ENCODE measurements around the gene MAMLD1. TPM values are rescaled to one million over a fixed set of nuclear protein-coding genes. Genes with fewer than 3 reads are reported as not detected.

The MAMLD1 gene
- total RNA-seq, 2 experiments from 2014 or later, result 1.7 to 1.8 TPM

- CTCF ChIA-PET, result no interaction called here
- no peak overlapping the region for H3K27ac Mint-ChIP-seq
- H3K9me3 Mint-ChIP-seq, result no peaks in the 10 kb centered on the region
- intact Hi-C loops (cut with micrococcal nuclease), result no loop called here
- no peak for DNase-seq
- H3K27me3 Mint-ChIP-seq (ENCODE audit: low read depth), result no peaks in the 10 kb centered on the region
- H3K4me3 Mint-ChIP-seq, result no peak overlapping the region
- no peaks in the 10 kb centered on the region for H3K36me3 Mint-ChIP-seq (ENCODE audit: low read depth)
- H3K4me1 Mint-ChIP-seq (ENCODE audit: low read depth), result no peaks in the 10 kb centered on the region
Observed at GRCh38 chrX:150513544-150513943, 150.4 kb downstream of the MAMLD1 start.

- H3K27me3 Mint-ChIP-seq (ENCODE audit: low read depth), result no peaks in the 10 kb centered on the region
- no peaks in the 10 kb centered on the region for H3K4me1 Mint-ChIP-seq (ENCODE audit: low read depth)
- H3K36me3 Mint-ChIP-seq (ENCODE audit: low read depth), result no peaks in the 10 kb centered on the region
- no peak overlapping the region for H3K4me3 Mint-ChIP-seq
- no peaks in the 10 kb centered on the region for H3K9me3 Mint-ChIP-seq
- no peak for DNase-seq
- CTCF ChIA-PET, result no interaction called here
- intact Hi-C loops (cut with micrococcal nuclease), result no loop called here
- H3K27ac Mint-ChIP-seq, result no peak overlapping the region
Observed at GRCh38 chrX:150514462-150514861, 151.3 kb downstream of the MAMLD1 start.

GRCh38 chrX:150515801-150516200, 152.7 kb downstream of the MAMLD1 start:
- H3K4me1 Mint-ChIP-seq (ENCODE audit: low read depth), result no peaks in the 10 kb centered on the region
- H3K9me3 Mint-ChIP-seq, result no peaks in the 10 kb centered on the region
- H3K27me3 Mint-ChIP-seq (ENCODE audit: low read depth), result no peaks in the 10 kb centered on the region
- CTCF ChIA-PET, result no interaction called here
- no peak overlapping the region for H3K27ac Mint-ChIP-seq
- no peak for DNase-seq
- no peak overlapping the region for H3K4me3 Mint-ChIP-seq
- H3K36me3 Mint-ChIP-seq (ENCODE audit: low read depth), result no peaks in the 10 kb centered on the region
- intact Hi-C loops (cut with micrococcal nuclease), result no loop called here

- intact Hi-C loops (cut with micrococcal nuclease), result no loop called here
- Mint-ChIP-seq H3K36me3 (ENCODE audit: low read depth) (no peaks in the 10 kb centered on the region), H3K4me1 (ENCODE audit: low read depth) (no peaks in the 10 kb centered on the region), H3K4me3 (no peak overlapping the region), H3K9me3 (no peaks in the 10 kb centered on the region), H3K27me3 (ENCODE audit: low read depth) (no peaks in the 10 kb centered on the region), H3K27ac (no peak overlapping the region)
- CTCF ChIA-PET, result no interaction called here
- DNase-seq, result no peak
Observed at GRCh38 chrX:150517303-150517910, 154.3 kb downstream of the MAMLD1 start.

GRCh38 chrX:150522494-150522893, 159.4 kb downstream of the MAMLD1 start:
- Mint-ChIP-seq H3K4me1 (ENCODE audit: low read depth) (no peaks in the 10 kb centered on the region), H3K9me3 (no peaks in the 10 kb centered on the region), H3K36me3 (ENCODE audit: low read depth) (no peaks in the 10 kb centered on the region), H3K27ac (no peak overlapping the region), H3K4me3 (no peak overlapping the region), H3K27me3 (ENCODE audit: low read depth) (no peaks in the 10 kb centered on the region)
- CTCF ChIA-PET, result interaction anchor here (0.6 kb wide), 1 partner anchor 195 kb away, joined by 5 read pairs; no protein-coding TSS in a partner anchor
- DNase-seq, result no peak
- intact Hi-C loops (cut with micrococcal nuclease), result no loop called here

- intact Hi-C loops (cut with micrococcal nuclease), result no loop called here
- CTCF ChIA-PET, result no interaction called here
- no peak overlapping the region for H3K27ac Mint-ChIP-seq
Observed at GRCh38 chrX:150525061-150525919, 162.2 kb downstream of the MAMLD1 start.

GRCh38 chrX:150526692-150527091, 163.6 kb downstream of the MAMLD1 start:
- intact Hi-C loops (cut with micrococcal nuclease), result no loop called here

More at GRCh38 chrX:150525061-150525919, 162.2 kb downstream of the MAMLD1 start:
- H3K9me3 Mint-ChIP-seq, result no peaks in the 10 kb centered on the region
- no peak for DNase-seq
- no peaks in the 10 kb centered on the region for H3K4me1 Mint-ChIP-seq (ENCODE audit: low read depth)
- no peaks in the 10 kb centered on the region for H3K36me3 Mint-ChIP-seq (ENCODE audit: low read depth)
- H3K27me3 Mint-ChIP-seq (ENCODE audit: low read depth), result no peaks in the 10 kb centered on the region
- no peak overlapping the region for H3K4me3 Mint-ChIP-seq

GRCh38 chrX:150527108-150527507, 164.0 kb downstream of the MAMLD1 start:
- CTCF ChIA-PET, result no interaction called here
- intact Hi-C loops (cut with micrococcal nuclease), result no loop called here
- H3K27ac Mint-ChIP-seq, result no peak overlapping the region
- no peaks in the 10 kb centered on the region for H3K4me1 Mint-ChIP-seq (ENCODE audit: low read depth)
- no peaks in the 10 kb centered on the region for H3K9me3 Mint-ChIP-seq
- no peak for DNase-seq
- no peaks in the 10 kb centered on the region for H3K36me3 Mint-ChIP-seq (ENCODE audit: low read depth)
- no peak overlapping the region for H3K4me3 Mint-ChIP-seq
- H3K27me3 Mint-ChIP-seq (ENCODE audit: low read depth), result no peaks in the 10 kb centered on the region

More at GRCh38 chrX:150526692-150527091, 163.6 kb downstream of the MAMLD1 start:
- no peak for DNase-seq
- CTCF ChIA-PET, result no interaction called here
- no peaks in the 10 kb centered on the region for H3K27me3 Mint-ChIP-seq (ENCODE audit: low read depth)
- no peaks in the 10 kb centered on the region for H3K36me3 Mint-ChIP-seq (ENCODE audit: low read depth)
- no peaks in the 10 kb centered on the region for H3K9me3 Mint-ChIP-seq
- no peak overlapping the region for H3K27ac Mint-ChIP-seq
- no peak overlapping the region for H3K4me3 Mint-ChIP-seq
- H3K4me1 Mint-ChIP-seq (ENCODE audit: low read depth), result no peaks in the 10 kb centered on the region

GRCh38 chrX:150529587-150529986, 166.5 kb downstream of the MAMLD1 start:
- Mint-ChIP-seq H3K9me3 (peaks cover 3% of the 10 kb centered on the region), H3K4me1 (ENCODE audit: low read depth) (no peaks in the 10 kb centered on the region), H3K4me3 (no peak overlapping the region), H3K27ac (no peak overlapping the region), H3K36me3 (ENCODE audit: low read depth) (peaks cover 2% of the 10 kb centered on the region), H3K27me3 (ENCODE audit: low read depth) (no peaks in the 10 kb centered on the region)
- no peak for DNase-seq
- intact Hi-C loops (cut with micrococcal nuclease), result no loop called here
- CTCF ChIA-PET, result no interaction called here

GRCh38 chrX:150530821-150531220, 167.7 kb downstream of the MAMLD1 start:
- Mint-ChIP-seq H3K4me3 (no peak overlapping the region), H3K27ac (no peak overlapping the region), H3K27me3 (ENCODE audit: low read depth) (no peaks in the 10 kb centered on the region), H3K36me3 (ENCODE audit: low read depth) (peaks cover 2% of the 10 kb centered on the region), H3K9me3 (peaks cover 3% of the 10 kb centered on the region), H3K4me1 (ENCODE audit: low read depth) (no peaks in the 10 kb centered on the region)
- no peak for DNase-seq
- CTCF ChIA-PET, result no interaction called here
- intact Hi-C loops (cut with micrococcal nuclease), result no loop called here

- CTCF ChIA-PET, result no interaction called here
- no peak overlapping the region for H3K4me3 Mint-ChIP-seq
- H3K27ac Mint-ChIP-seq, result no peak overlapping the region
- H3K36me3 Mint-ChIP-seq (ENCODE audit: low read depth), result peaks cover 2% of the 10 kb centered on the region
- no peak for DNase-seq
- H3K9me3 Mint-ChIP-seq, result peaks cover 7% of the 10 kb centered on the region
- H3K4me1 Mint-ChIP-seq (ENCODE audit: low read depth), result no peaks in the 10 kb centered on the region
- intact Hi-C loops (cut with micrococcal nuclease), result no loop called here
- H3K27me3 Mint-ChIP-seq (ENCODE audit: low read depth), result no peaks in the 10 kb centered on the region
Observed at GRCh38 chrX:150531467-150531866, 168.3 kb downstream of the MAMLD1 start.

GRCh38 chrX:150533863-150534262, 170.7 kb downstream of the MAMLD1 start:
- H3K27me3 Mint-ChIP-seq (ENCODE audit: low read depth), result no peaks in the 10 kb centered on the region
- CTCF ChIA-PET, result no interaction called here
- H3K27ac Mint-ChIP-seq, result no peak overlapping the region
- H3K4me3 Mint-ChIP-seq, result no peak overlapping the region
- intact Hi-C loops (cut with micrococcal nuclease), result no loop called here
- H3K36me3 Mint-ChIP-seq (ENCODE audit: low read depth), result peaks cover 2% of the 10 kb centered on the region
- H3K9me3 Mint-ChIP-seq, result peaks cover 11% of the 10 kb centered on the region
- no peak for DNase-seq
- no peaks in the 10 kb centered on the region for H3K4me1 Mint-ChIP-seq (ENCODE audit: low read depth)
